T follicular helper cell (primary cell): ENCODE data around the gene NSMF.

Source experiments
- DNase-seq: peaks from one replicate; pipeline ENCODE4 v3.0.0-alpha.2; 2020; ENCODE audit warnings: low read depth

NSMF gene

DNA sequence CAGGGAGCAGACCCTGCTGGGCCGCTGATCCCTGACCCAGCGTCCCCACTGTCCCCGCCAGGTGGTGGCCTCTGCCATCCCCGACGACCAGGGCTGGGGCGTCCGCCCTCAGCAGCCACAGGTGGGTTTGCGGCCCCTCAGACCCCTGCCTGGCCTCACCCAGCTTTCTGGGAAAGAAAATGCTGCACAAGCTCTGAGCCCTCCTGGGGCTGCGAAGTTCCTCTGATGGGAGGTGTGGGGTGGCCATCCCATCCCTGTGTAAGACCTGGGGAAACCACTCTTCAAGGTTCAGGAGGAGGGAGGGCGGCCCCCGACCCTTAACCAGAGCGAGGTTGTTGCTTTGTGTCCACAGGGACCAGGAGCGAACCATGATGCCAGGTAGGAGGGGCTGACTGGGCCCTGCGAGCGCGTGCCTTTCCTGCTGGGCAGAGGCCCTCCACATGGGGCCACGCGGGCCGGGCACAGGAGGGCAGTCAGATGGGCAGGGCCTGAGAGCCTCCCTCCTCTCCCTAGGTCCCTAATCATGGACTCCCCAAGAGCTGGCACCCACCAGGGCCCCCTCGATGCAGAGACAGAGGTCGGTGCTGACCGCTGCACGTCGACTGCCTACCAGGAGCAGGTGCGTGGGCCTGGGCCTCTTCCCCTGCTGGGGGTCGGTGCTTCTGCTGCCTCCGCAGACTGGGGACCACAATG is 28.3 kb downstream of the NSMF start:
- DNase-seq, result no peak

DNA sequence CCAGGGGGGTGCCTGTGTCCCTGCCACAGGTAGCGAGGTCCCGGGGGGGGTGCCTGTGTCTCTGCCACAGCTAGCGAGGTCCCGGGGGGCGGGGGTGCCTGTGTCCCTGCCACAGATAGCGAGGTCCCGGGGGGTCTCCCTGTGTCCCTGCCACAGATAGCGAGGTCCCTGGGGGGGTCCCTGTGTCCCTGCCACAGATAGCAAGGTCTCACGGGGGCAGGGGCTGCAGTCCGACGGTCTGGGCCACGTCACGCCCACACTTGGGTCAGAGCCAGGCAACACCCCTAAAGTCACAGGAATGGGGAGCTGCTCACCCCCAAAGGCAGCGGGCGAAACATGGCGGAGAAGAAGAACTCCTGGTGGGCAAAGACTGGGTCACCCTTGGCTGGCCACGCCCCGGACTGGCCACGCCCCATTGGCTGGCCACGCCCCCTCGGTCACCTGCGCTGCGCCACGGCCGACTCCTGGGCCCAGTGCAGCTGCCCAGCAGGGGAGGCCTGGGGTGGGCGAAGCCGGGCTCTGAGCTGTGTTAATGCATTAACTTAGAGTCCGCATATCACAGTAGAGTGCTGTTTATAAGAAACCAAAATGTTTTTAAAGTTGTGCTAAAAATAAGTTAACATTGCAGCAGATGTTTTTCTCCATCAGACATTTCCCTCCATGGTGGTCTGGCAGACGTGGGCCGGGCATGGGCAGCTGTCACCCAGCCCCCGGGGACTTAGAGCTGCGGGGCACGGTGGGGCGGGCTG is 29.0 kb downstream of the NSMF start:
- DNase-seq, result no peak

DNA sequence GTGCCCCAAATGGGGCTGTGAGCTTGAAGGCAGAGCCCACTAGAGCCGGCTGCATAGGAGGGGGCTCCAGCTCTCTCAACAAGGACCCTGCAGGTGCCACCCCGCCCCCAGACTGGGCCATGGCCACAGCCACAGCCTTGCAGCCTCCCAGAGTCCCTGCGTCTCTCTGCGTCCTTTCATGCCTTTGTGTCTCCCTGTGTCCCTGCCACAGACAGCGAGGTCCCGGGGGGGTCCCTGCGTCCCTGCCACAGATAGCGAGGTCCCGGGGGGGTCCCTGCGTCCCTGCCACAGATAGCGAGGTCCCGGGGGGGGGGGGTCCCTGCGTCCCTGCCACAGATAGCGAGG is 29.6 kb downstream of the NSMF start:
- DNase-seq, result no peak

DNA sequence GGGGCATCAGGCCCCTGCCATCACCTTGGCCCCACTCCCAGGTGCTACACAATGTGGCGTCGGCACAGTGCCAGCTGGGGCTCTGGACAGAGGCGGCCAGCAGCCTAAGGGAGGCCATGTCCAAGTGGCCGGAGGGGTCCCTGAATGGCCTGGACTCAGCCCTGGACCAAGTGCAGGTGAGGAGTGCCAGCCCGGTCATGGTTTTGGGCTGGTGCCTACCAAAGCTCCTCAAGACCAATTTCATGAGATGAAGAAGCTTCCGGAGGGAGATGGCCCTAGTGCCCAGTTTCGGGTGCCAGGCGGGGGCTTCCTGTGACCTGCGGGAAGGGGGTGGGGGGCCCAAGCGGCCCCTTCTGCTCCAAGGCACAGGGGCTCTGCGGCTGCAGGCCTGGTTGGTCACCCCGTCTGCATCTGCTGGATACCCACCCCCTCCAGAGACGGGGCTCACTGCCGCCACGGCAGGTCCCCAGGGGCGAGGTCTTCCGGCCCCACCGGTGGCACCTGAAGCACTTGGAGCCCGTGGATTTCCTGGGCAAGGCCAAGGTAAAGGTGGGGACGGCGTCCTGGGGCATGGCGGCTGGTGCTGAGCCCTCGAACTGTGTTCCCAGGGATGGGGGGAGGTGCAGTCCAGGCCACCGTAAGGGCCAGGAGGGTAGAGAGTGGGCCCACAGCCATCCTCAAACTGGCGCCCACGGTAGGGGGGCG is 30.1 kb downstream of the NSMF start:
- DNase-seq, result no peak

DNA sequence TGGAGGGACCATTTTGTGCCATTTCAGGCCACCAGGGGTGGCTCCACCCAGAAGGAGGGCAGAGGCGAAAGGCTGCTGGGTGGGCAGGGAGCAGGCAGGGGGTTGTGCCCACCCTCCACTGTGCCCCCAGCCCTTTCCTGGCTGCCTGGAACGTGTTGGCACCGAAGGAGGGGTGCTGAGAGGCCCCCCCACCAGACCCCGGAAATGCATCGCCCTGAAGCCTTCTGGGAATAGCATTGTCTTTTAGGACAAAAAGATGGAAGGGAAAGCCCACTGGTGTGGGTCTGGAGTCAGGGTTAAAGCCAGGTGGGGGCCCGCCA is 30.9 kb downstream of the NSMF start:
- DNase-seq, result no peak

DNA sequence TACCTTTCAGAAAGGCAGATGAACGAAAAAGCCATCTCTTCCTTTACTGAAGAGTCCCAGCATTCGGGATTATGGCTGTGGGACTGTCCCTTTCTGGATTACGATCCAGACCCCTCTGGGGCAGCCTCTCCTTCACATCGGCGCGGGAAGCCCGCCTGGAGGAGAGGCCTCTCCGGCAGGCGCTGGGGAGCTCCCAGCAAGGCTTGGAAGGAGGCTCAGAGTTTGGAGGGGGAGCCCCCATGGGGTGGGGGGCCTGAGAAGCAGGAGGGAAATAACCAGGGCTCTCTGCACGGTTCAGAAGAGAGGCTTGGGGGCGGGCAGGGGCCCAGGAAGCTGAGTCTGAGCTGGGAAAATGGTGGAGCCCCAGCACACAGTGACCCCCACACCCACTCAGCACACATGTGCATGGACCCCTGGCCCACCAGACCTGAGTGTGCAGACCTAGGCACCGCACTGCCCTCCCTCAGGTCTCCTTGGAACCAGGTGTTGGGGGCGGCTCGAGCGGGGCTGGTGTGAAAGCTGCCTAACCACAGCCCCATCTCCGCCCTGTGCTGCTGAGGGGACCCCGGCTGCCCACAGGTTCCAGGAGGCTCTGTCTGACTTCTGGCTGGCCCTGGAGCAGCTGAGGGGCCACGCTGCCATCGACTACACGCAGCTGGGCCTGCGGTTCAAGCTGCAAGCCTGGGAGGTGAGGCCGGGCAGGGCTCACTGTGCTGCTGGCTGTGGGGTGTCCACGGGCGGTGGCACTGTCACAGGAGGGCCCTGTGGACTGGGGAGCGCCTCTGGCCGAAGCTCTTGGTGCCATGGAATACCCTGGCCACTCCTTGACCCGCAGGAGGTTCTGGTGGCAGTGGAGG is 31.5 kb downstream of the NSMF start:
- DNase-seq, result no peak

DNA sequence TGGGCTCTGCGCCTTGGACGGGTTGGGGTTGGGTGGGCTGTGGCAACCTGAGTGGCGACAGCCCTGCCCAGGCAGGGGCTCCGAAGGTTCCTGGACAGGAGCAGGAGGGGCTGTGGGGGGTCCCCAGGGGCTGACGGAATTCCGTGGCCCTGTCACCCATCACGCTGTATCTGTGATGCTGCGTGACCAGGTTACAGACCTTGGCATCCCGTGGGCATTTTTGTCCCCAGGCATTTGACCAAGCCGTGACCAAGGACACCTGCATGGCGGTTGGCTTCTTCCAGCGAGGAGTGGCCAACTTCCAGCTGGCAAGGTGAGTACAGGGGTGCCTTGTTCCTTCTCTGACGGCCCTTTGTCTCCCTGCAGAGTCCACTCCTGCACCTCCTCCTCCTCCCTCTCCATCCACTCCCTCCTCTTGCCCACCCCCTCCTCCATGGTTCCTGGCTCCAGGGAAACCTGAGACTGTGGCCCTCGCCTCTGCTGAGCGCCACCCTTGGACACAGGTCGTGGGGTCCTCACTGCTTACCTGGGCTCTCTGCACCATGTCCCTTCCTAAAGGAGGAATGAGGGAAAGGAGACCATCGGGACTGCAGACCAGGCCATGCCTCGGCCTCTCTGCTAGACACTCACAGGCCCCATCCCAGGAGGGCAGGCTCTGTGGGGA is 33.0 kb downstream of the NSMF start:
- no peak for DNase-seq

DNA sequence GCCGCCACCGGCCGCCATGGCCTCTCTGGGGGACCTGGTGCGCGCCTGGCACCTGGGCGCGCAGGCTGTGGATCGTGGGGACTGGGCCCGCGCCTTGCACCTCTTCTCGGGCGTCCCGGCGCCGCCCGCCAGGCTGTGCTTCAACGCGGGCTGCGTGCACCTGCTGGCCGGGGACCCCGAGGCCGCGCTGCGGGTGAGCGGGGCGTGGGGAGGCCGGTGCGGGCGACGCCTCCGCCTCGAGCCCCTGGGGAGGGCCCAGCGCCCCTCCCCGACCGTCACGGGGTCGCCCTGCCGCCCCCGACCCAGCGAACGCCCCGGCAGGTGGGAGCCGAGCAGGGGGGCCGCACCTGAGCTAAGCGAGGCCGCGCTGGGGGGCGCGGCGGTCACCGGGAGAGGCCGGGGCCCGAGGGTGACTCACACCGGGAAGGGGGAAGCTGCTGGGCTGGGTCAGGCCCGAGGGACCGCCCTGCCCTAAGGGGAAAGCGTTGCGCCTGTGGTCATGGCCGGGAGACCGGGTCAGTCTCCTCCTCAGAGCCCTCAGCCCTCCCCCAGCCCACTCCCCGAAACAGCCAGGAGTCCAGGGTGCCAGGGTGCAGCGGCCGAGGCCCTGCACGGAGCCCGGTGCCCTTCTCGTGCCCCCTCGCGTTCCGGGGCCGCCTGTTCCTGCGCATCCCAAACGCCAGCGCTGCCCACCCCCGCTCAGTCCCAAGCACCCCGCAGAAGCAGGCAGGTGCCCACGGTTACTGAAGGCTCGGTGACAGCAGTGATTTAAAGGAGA is 35.4 kb downstream of the NSMF start:
- DNase-seq, result no peak

DNA sequence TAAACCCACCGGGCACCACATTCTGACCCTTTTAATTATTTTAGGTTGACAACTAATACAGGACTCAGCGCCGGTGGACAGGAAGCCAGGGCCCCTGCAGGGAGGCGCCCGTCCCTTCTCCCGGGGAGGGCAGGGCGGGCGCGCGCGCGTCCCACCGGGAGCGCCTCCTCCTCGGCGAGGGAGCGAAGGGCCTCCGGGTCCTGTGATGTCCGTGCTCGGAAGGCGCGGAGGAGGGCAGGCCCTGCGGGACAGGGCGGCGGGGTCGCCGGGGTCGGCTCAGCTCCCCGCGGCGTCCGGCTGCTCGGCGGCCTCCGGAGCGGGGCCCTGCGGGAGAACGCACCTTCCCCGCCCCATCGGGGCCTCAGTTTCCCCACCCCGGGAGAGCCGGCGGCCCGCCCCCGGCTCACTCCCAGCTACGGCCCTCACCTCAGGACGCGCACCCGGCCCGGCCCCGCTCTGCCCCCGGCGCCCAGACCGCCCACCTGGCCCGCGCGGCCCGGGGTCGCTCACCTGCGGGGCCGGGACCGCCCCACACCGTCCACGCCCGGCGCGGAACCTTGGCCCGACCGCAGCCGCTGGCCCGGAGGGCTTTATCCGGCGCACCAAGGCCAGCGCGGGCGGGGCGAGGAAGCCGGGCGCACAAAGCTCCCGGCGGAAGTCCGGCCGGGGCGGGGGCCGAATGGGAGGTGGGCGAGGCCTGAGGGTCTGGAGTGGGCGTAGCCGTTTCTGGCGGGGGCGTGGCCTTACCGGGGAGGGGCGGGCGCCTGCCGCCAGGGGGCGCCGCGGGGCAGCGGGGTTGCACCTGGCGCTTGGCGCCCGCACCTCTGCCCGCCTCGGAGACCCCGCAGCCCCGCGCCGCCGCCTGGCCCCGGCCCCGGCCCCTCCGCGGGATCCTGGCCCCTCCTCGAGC is 36.3 kb downstream of the NSMF start, which contains the start of the genes EXD3 and NOXA1:
EXD3 (minus strand) TSS at position 559 of the 910 bp plus-strand sequence. CDS start 27,805 bp downstream, outside the sequence.
NOXA1 (plus strand) TSS at position 790 of the 910 bp plus-strand sequence. CDS start 137 bp downstream, outside the sequence.
- DNase-seq, result peak; percentile 86

DNA sequence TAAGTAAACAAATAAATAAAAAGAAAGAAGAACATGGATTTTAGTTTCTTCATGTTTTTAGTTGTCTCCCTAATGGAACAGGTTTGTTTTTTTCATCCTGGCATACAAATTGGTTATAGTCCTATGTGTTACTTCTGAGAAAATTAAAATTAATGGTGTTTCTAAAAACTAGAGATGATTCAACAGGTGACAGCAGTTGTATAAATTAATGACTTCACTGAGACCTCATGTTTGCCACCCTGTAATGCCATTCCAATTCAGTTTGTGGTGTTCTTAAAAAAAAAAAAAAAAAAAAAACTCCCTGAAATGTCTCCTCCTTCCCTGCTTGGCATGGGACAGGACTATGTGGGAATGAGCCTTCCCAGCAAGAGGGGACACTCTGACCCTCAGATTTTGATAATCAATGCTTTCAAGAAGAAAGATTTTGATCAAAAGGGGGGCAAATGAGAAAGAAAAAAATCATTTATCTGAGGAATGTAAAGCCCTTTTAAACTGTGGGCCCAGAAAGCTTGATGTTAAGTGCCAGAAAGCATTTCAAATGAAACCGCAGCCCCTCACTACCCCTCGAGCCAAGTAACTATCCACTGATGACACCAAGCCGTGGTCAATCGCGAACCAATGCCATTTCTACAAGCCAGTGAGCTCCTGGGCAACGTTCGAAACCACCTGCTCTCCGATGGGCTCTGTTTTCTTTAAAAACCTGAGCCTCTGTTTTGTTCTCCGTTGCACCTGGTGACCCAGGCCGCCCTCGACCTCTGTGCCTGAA is 37.1 kb downstream of the NSMF start:
- no peak for DNase-seq

DNA sequence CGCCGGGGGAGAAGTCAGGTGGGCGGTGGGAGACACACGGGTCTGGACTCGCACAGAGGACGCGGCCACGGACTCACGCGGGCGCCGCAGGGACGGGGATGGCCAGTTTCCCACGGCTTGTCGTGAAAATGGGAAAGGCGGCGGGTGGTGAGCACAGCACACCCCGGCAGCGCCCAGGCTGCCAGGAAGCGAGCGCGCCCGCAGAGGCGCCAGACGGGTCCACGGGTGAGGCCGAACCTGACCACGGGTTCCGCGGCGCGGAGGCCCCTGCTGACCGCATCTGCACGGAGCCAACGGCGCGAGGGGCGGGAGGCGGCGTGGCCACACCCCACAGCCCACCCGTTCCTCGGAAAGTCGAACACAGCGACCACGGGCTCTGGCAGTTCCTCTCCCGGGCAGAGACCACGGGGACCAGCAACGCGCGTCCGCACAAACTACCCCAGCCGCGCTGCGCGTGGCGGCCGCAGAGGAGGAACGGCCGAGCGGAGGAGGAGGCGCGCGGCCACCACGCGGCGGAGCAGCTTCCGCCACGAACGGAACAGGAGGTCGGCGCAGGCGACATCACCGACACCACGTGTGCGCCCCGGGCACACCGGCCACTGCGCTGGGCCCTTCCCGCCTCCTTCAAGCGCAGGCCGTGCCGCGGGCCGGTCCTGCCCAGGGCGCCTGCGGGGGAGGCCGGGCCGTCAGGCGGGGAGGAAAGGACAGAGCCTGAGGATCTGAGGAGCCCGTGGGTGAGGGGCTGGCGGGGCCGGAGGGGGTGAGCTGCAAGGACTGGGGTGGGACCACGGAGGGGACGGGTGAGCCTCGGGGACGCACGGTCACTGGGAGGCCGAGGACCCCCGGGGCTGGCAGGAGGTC is 41.7 kb downstream of the NSMF start:
- DNase-seq, result no peak

DNA sequence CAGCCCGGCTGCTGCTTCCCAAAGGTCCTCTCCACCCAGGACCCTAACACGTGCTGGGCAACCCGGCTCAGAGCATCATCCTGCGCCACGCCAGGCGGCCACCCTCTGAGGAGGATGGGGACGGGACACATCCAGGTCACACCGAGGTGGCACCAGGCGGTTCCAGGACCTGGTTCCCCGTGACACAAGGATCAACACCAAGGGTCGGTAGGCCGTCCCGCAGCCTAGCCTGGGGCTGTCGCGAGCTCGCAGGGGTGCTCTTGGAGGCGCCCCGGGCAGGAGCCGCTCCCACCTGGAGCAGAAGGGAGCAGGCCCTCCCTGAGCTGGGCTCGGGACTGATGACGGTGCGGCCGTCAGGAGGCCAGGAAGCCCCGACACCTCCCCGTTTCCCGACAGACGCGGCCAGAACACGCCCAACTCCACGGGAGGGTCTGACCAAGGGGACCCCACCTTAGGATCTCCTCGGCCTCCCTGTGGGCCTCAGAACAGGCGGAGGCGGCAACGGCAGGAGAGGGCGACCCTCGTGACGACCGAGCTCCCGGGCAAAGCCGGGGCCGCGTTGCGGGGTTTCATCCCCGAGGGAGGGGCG is 42.5 kb downstream of the NSMF start:
- no peak for DNase-seq

DNA sequence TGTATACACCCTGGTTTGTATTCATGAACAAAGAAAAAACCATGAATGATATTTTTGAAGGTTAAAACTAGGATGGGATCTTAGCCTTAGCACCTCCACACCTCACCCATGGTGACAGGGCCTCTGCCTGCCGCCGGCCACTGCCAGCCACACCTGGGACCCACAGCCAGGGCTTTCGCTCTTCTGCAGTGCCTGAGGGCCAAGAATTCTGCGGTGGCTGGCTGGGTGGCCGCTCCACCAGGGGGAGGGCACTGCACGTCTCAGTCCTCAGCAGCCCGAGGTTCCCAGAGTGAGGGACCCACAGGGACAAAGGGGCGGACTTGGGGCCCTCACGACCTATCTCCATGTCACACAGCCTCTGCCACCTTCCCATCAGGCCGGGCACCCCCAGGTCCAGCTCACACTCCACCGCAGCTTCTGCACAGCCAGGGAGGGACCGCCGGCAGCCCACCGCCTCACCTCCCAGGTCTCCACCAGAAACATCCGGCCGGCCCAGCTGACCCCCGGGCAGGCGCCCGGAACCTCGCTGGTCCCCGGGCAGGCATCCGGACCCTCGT is 43.0 kb downstream of the NSMF start:
- no peak for DNase-seq

DNA sequence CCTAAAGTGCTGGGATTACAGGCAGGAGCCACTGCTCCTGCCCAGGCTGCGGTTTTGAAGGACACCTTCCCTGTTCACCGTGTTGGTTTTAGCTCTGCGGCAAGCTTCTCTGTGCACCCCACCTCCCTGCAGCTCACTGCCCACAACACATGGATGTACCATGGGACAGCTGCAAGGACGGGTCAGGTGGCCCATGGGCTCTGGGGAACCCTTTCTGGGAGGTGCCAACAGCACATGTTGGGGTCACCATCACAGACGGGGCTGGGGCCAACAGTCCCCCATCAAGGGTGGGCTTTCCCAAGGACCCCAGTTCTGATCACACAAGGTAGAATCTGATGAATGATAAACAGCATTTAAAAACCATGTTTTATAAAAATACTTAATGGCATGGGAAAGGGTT is 43.7 kb downstream of the NSMF start:
- no peak for DNase-seq

DNA sequence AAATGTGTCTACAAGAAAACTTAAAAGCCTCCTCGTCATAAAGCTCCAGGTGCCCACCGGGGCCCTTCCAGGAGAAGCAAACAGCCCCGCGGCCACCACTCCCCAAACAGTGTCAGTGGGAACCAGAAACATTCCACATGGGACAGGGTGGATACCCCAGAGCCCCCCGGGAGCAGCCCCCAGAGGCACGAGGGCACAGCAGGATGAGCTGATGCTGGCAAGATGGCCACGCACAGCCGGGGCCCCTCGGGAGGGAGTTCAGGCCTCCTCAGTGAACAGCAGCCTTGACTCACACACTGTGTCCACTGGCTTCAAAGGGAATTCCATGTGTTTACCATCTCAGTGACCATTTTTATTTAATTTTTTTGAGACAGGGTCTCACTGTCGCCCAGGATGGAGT is 46.7 kb downstream of the NSMF start:
- no peak for DNase-seq

DNA sequence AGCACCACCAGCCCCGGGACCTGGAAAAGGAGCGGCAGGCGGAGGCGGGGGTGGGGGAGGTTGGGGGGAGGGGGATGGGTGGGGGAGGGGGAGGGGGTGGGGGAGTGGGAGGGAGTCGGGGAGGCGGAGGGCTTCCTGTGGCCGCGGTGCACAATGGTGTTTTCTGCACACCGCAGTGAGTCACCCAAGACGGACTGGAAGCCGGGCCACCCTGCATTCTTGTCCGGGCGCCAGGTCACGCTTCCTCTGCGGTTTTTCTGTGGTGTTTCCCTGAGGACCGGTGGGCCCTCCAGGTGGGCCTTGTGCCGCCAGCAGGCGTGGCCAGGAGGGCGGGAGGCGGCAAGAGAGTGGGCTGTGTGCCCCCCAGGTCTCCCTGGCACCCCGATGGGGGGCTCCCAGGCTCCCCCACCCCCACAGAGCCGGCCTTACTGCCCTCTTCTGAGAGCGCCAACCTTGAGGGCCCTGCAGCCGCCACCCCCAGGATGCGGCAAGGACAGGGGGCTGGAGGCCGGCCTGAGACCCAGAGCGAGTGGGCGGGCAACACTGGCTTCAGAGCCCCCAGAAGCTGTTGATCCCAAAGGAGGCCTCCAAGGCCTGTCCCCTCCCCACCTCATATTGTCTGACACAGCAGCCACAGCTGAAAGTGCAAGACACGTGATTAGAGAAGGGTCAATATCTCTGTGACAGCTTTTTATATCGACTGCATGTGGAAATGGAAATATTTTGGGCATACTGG is 47.3 kb downstream of the NSMF start:
- DNase-seq, result no peak

DNA sequence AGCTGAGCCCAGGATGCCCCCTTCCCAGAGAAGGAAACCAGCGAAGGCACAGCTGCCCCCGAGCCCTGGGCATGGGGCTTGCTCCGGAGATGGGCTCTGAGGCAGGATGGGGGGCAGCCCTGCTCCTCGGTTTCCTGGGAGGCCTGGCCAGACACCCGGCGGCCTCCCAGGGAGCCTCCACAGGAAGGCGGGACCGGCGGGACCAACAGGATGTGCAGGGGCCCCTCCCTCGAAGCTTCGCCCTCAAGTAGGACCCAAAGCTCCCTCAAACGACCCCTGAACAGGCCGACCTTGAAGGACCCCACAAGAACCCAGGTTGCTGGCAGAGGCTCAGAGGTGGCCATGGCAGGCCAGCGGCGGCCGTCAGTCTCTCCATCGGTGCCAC is 47.9 kb downstream of the NSMF start:
- no peak for DNase-seq
